Lung microvascular endothelial cell (primary cell): ENCODE results near the gene ITGAD. TPM values are rescaled to one million over a fixed set of nuclear protein-coding genes. Genes with fewer than 3 reads are reported as not detected.

Source experiments
- DNase-seq, 2 donors: peaks; one replicate each; pipeline versions ENCODE4 v3.0.0 to v3.0.0-alpha.2; 2010; ENCODE audit warnings: low read depth in 2 of 2
- total RNA-seq: library from RNA; depleted of rRNA; stranded (reverse); fragments of >200 nt; gene quantifications from 2 replicates; pipeline ENCODE4 v1.2.1, GENCODE V29; 2014

The ITGAD gene
- total RNA-seq, 1 donor from 2014 or later: not detected

- DNase-seq: peak in 1 of 2 donors; percentile 24
Measured at GRCh38 chr16:31474173-31474714, 81.1 kb downstream of the ITGAD start.

DNA sequence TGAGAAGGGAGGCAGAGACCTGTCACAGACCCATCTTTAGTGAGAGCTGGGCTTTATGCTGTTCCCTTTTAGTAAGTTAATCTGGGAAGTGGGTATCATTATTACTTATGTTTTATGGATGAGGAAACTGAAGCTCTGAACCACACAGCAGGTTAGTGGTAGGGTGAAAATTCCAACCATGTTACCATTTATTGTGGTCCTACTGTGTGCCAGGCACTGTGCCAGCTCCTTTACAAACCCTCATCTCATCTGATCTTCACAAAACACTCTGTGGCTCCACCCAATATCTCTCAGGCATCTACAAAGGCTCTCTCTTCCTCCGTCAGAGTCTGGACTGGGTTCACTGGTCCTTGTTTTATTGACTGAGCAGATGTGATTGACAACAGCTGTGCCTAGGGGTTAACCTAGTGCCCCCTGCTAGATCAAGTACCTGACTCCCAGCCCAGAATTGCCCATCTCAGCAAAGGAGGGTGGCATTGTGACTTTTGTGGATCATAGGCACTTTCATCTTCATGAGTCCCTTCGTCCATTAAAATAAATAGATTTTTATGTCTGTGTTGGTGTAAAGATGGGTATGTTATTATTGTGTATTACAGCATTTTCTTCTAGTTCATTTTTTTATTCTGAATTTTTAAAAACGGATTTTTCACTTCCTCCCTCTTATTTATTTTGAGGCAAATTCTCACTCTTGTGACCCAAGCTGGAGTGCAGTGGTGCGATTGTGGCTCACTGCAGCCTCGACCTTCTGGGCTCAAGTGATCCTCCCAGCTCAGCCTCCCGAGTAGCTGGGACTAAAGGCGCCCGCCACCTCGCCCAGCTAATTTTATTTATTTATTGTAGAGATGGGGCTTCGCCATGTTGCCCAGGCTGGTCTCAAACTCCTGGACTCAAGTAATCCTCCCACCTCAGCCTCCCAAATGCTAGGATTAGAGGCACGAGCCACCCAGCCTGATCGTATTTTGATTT is 81.9 kb downstream of the ITGAD start:
- DNase-seq: no peak

- no peak for DNase-seq
Measured at GRCh38 chr16:31475946-31476302, 82.8 kb downstream of the ITGAD start.

Other genes starting within 250 kb of the ITGAD start
- gene PRSS36, start 243.3 kb upstream of the ITGAD start, total RNA-seq: 0.22 and 0.99 TPM in 2 replicates
- 26.8 and 29.6 TPM in 2 replicates for gene FUS, start 213.2 kb upstream of the ITGAD start, total RNA-seq
- gene PYCARD, start 190.6 kb upstream of the ITGAD start, total RNA-seq: 48.8 and 54.5 TPM in 2 replicates
- gene TRIM72, start 179.2 kb upstream of the ITGAD start, total RNA-seq: not detected in 2 replicates
- gene PYDC1, start 176.2 kb upstream of the ITGAD start, total RNA-seq: not detected in 2 replicates
- gene ITGAM, start 133.4 kb upstream of the ITGAD start, total RNA-seq: under 0.01 TPM in 1 of 2 replicates, not detected in the other
- gene ITGAX, start 38.2 kb upstream of the ITGAD start, total RNA-seq: under 0.01 and 0.87 TPM in 2 replicates
- not detected in 2 replicates for gene COX6A2, start 35.0 kb downstream of the ITGAD start, total RNA-seq
- under 0.01 and 0.20 TPM in 2 replicates for gene ZNF843, start 49.5 kb downstream of the ITGAD start, total RNA-seq
- 8.7 and 17.3 TPM in 2 replicates for gene ARMC5, start 66.2 kb downstream of the ITGAD start, total RNA-seq
- 27.9 and 29.4 TPM in 2 replicates for gene TGFB1I1, start 78.8 kb downstream of the ITGAD start, total RNA-seq
- gene SLC5A2, start 89.8 kb downstream of the ITGAD start, total RNA-seq: not detected in 2 replicates
- 17.4 and 23.6 TPM in 2 replicates for gene RUSF1, start 115.1 kb downstream of the ITGAD start, total RNA-seq
- not detected in 2 replicates for gene AHSP, start 134.6 kb downstream of the ITGAD start, total RNA-seq